HEK293 (cell line): Measurements from ENCODE around the gene ARL4A.

Source experiments
- CTCF ChIA-PET: fragments of 350-600 bp; formaldehyde crosslinking; extraction: SDS; loops from one replicate; lab custom pipeline; 2021; ENCODE audit warnings: antibody characterized with exemption; lab: Yijun Ruan, JAX
- POLR2A ChIA-PET: fragments of 300-600 bp; formaldehyde crosslinking; extraction: SDS; loops from one replicate; lab custom pipeline; 2020; ENCODE audit warnings: antibody characterized with exemption, inconsistent platforms; lab: Yijun Ruan, JAX
- H3K27ac ChIP-seq: fragments of 200-500 bp; sonication (Bioruptor generic); 2 replicates; pipeline ENCODE4 v1.5.1; 2014; ENCODE audit warnings: low read depth, low read length, control low read depth, inconsistent platforms; ENCODE audit errors: extremely low read depth
- H3K36me3 ChIP-seq, 2 experiments: fragments of 200-500 bp in 1 of 2; sonication (Bioruptor generic) in 1 of 2; 1 replicate in 1 of 2; 2 replicates in 1 of 2; pipeline ENCODE4 v1.5.1; 2014 to 2017; ENCODE audit warnings: inconsistent platforms in 2 of 2, low read length in 2 of 2; ENCODE audit not compliant: control insufficient read depth in 2 of 2, insufficient read depth in 1 of 2
- H3K4me1 ChIP-seq: fragments of 200-500 bp; sonication (Bioruptor generic); 2 replicates; pipeline ENCODE4 v1.5.1; 2014; ENCODE audit warnings: mild to moderate bottlenecking, low read length, inconsistent platforms; ENCODE audit not compliant: control insufficient read depth, insufficient read depth
- H3K4me3 ChIP-seq: 2 replicates; pipeline ENCODE4 v1.5.1; 2011; ENCODE audit warnings: low read depth, mild to moderate bottlenecking, control low read depth, low read length, moderate library complexity
- H3K9me3 ChIP-seq: fragments of 200-500 bp; sonication (Bioruptor generic); 2 replicates; pipeline ENCODE4 v1.5.1; 2014; ENCODE audit warnings: low read depth, low read length, inconsistent platforms; ENCODE audit not compliant: control insufficient read depth, insufficient read depth
- BCL11B ChIP-seq: fragments of 450-650 bp; formaldehyde crosslinking; IDR thresholded peaks from 2 replicates; pipeline ENCODE4 v1.5.1; 2016; ENCODE audit warnings: low read depth, missing biosample characterization, missing genetic modification characterization
- FEZF1 ChIP-seq: fragments of 450-650 bp; formaldehyde crosslinking; IDR thresholded peaks from 2 replicates; pipeline ENCODE4 v1.5.1; 2016; ENCODE audit warnings: missing biosample characterization, missing genetic modification characterization
- GLI2 ChIP-seq: fragments of 450-650 bp; formaldehyde crosslinking; IDR thresholded peaks from 2 replicates; pipeline ENCODE4; 2017; ENCODE audit warnings: missing biosample characterization, missing genetic modification characterization, low read depth, borderline replicate concordance
- HOXA7 ChIP-seq: sonication (generic); formaldehyde crosslinking; IDR thresholded peaks from 2 replicates; pipeline ENCODE4 v1.8.1; 2022; ENCODE audit warnings: missing genetic modification reagents, borderline replicate concordance
- KLF1 ChIP-seq: fragments of 450-650 bp; formaldehyde crosslinking; IDR thresholded peaks from 2 replicates; pipeline ENCODE4 v1.5.1; 2016; ENCODE audit warnings: missing biosample characterization, missing genetic modification characterization
- KLF16 ChIP-seq: fragments of 450-650 bp; formaldehyde crosslinking; IDR thresholded peaks from 2 replicates; pipeline ENCODE4 v1.5.1; 2017; ENCODE audit warnings: missing biosample characterization, missing genetic modification characterization
- SCRT2 ChIP-seq: fragments of 450-650 bp; formaldehyde crosslinking; IDR thresholded peaks from 2 replicates; pipeline ENCODE4 v1.5.1; 2016; ENCODE audit warnings: missing biosample characterization, missing genetic modification characterization
- ZBTB1 ChIP-seq: fragments of 450-650 bp; formaldehyde crosslinking; IDR thresholded peaks from 2 replicates; pipeline ENCODE4 v1.5.1; 2016; ENCODE audit warnings: missing biosample characterization, missing genetic modification characterization
- ZBTB7A ChIP-seq: fragments of 450-650 bp; formaldehyde crosslinking; IDR thresholded peaks from 2 replicates; pipeline ENCODE4 v1.5.1; 2016; ENCODE audit warnings: low read depth, missing biosample characterization, missing genetic modification characterization
- ZNF174 ChIP-seq: fragments of 450-650 bp; formaldehyde crosslinking; IDR thresholded peaks from 2 replicates; pipeline ENCODE4 v1.5.0; 2017; ENCODE audit warnings: missing biosample characterization, mild to moderate bottlenecking, missing genetic modification characterization
- ZNF274 ChIP-seq, 2 experiments: fragments of 200-500 bp in 1 of 2; fragments of 450-650 bp in 1 of 2; sonication (Bioruptor generic) in 1 of 2; formaldehyde crosslinking in 1 of 2; IDR thresholded peaks; 2 replicates each; pipeline versions ENCODE4 v1.5.1 to v1.6.1; 2014 to 2016; ENCODE audit warnings: borderline replicate concordance in 1 of 2, inconsistent platforms in 1 of 2, low read length in 1 of 2, missing biosample characterization in 1 of 2, missing genetic modification characterization in 1 of 2
- ZNF324 ChIP-seq: fragments of 450-650 bp; formaldehyde crosslinking; IDR thresholded peaks from 2 replicates; pipeline ENCODE4 v1.5.1; 2016; ENCODE audit warnings: missing biosample characterization, missing genetic modification characterization
- ZNF335 ChIP-seq: fragments of 450-650 bp; formaldehyde crosslinking; conservative IDR thresholded peaks from 2 replicates; pipeline ENCODE4 v1.5.1; 2016; ENCODE audit warnings: missing biosample characterization, missing genetic modification characterization
- ZNF423 ChIP-seq: fragments of 450-650 bp; formaldehyde crosslinking; IDR thresholded peaks from 2 replicates; pipeline ENCODE4 v1.5.1; 2016; ENCODE audit warnings: missing biosample characterization, missing genetic modification characterization
- ZNF48 ChIP-seq: fragments of 450-650 bp; formaldehyde crosslinking; IDR thresholded peaks from 2 replicates; pipeline ENCODE4 v1.5.1; 2016; ENCODE audit warnings: missing biosample characterization, missing genetic modification characterization
- ZNF629 ChIP-seq: fragments of 450-650 bp; formaldehyde crosslinking; IDR thresholded peaks from 2 replicates; pipeline ENCODE4 v1.5.1; 2017; ENCODE audit warnings: missing biosample characterization, missing genetic modification characterization
- ZNF791 ChIP-seq: fragments of 450-650 bp; formaldehyde crosslinking; IDR thresholded peaks from 2 replicates; pipeline ENCODE4 v1.5.1; 2016; ENCODE audit warnings: missing biosample characterization, missing genetic modification characterization
- ZSCAN23 ChIP-seq: fragments of 450-650 bp; formaldehyde crosslinking; IDR thresholded peaks from 2 replicates; pipeline ENCODE4 v1.5.1; 2016; ENCODE audit warnings: missing biosample characterization, missing genetic modification characterization
- TF ChIP-seq, protein P1 (sequence below): fragments of 450-650 bp; formaldehyde crosslinking; IDR thresholded peaks from 2 replicates; pipeline ENCODE4 v1.5.1; 2016; ENCODE audit warnings: missing biosample characterization, missing genetic modification characterization
- TF ChIP-seq, protein P2 (sequence below): fragments of 450-650 bp; formaldehyde crosslinking; IDR thresholded peaks from 2 replicates; pipeline ENCODE4 v1.5.1; 2016; ENCODE audit warnings: missing biosample characterization, missing genetic modification characterization
- TF ChIP-seq, protein P3 (sequence below): fragments of 450-650 bp; formaldehyde crosslinking; IDR thresholded peaks from 2 replicates; pipeline ENCODE4 v1.5.1; 2016; ENCODE audit warnings: missing biosample characterization, missing genetic modification characterization
- TF ChIP-seq, protein P4 (sequence below): fragments of 450-650 bp; formaldehyde crosslinking; IDR thresholded peaks from 2 replicates; pipeline ENCODE4 v1.5.1; 2017; ENCODE audit warnings: missing biosample characterization, missing genetic modification characterization

The ARL4A gene

DNA sequence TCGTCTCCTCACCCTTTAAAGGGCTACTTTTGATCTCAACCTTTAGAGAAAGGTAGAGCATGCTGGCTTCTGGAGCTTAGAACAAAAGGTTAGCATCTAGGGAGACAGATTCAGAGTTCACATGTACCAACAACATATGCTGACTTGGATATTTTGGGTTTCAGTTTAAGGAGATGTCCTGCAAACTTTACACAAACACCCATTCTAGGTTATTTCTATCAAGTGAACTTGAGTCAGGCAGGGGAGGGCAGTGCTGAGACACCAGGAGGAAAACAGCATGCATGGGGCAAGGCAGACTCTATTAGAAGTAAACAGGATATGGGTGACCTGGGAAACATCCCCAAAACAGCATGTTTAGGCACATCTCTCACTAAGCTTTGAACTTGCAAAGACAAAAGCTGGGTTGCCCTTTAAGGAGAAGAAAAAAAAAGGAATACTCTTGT lies 43.8 kb downstream of the ARL4A start:
- Histone ChIP-seq H3K36me3 (no peaks in the 10 kb centered on the region), H3K9me3 (no peaks in the 10 kb centered on the region), H3K4me1 (peaks cover 6% of the 10 kb centered on the region), H3K27ac (no peak overlapping the region), H3K4me3 (no peak overlapping the region)
- TF ChIP-seq HOXA7: no peak
- no peak for TF ChIP-seq ZNF48
- TF ChIP-seq, protein P1, sequence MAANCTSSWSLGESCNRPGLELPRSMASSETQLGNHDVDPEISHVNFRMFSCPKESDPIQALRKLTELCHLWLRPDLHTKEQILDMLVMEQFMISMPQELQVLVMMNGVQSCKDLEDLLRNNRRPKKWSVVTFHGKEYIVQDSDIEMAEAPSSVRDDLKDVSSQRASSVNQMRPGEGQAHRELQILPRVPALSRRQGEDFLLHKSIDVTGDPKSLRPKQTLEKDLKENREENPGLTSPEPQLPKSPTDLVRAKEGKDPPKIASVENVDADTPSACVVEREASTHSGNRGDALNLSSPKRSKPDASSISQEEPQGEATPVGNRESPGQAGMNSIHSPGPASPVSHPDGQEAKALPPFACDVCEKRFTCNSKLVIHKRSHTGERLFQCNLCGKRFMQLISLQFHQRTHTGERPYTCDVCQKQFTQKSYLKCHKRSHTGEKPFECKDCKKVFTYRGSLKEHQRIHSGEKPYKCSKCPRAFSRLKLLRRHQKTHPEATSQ (tag by site-specific recombination): no peak
- TF ChIP-seq ZNF791 (tag by site-specific recombination): no peak
- TF ChIP-seq, protein P2, sequence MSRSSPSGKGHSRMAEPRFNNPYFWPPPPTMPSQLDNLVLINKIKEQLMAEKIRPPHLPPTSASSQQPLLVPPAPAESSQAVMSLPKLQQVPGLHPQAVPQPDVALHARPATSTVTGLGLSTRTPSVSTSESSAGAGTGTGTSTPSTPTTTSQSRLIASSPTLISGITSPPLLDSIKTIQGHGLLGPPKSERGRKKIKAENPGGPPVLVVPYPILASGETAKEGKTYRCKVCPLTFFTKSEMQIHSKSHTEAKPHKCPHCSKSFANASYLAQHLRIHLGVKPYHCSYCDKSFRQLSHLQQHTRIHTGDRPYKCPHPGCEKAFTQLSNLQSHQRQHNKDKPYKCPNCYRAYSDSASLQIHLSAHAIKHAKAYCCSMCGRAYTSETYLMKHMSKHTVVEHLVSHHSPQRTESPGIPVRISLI (tag by site-specific recombination): no peak
- no peak for TF ChIP-seq KLF1
- ChIA-PET CTCF (interaction anchor here (0.6 kb wide), 1 partner anchor 83 kb away, joined by 5 read pairs; no protein-coding TSS in a partner anchor), POLR2A (interaction anchor here (1.1 kb wide), 1 partner anchor 44 kb away, joined by 3 read pairs; the partner anchor contains the start of gene ARL4A)

DNA sequence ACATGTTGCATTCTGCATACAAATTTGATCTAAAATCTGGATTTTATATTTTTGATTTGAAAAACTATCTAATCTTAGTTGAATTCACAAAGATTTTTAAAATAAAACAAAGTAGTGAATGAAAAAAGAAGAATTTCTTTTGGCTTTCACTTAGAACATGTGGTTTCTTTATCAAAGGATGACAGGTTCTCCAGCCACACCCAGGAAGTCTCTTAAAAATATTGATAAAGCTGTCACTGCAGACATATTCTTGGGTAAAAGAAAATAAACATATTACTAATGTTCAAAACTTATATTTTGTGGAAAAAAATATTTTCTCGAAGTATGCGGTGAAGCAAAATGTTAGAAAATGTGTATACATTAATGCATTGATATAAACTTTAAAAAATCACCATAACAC lies 44.3 kb downstream of the ARL4A start:
- Histone ChIP-seq H3K27ac (no peak overlapping the region), H3K4me1 (peaks cover 6% of the 10 kb centered on the region), H3K36me3 (no peaks in the 10 kb centered on the region), H3K9me3 (no peaks in the 10 kb centered on the region), H3K4me3 (no peak overlapping the region)
- ChIA-PET POLR2A (interaction anchor here (1.1 kb wide), 1 partner anchor 45 kb away, joined by 3 read pairs; the partner anchor contains the start of gene ARL4A), CTCF (no interaction called here)
- TF ChIP-seq BCL11B (tag by site-specific recombination) (no peak), ZNF274 (IDR thresholded peaks at IDR 0.05; ENCODE audit: low read length) (no peak), ZNF274 (tag by site-specific recombination; IDR thresholded peaks at IDR 0.05; ENCODE audit: borderline replicate concordance) (no peak), KLF16 (no peak), FEZF1 (no peak), ZBTB1 (no peak), GLI2 (tag by site-specific recombination) (no peak), ZNF324 (no peak), ZNF423 (tag by site-specific recombination) (no peak), ZSCAN23 (tag by site-specific recombination) (no peak), ZNF174 (tag by site-specific recombination) (no peak), SCRT2 (no peak), ZNF629 (tag by site-specific recombination) (no peak), ZNF335 (no peak), ZBTB7A (no peak)
- TF ChIP-seq, protein P3, sequence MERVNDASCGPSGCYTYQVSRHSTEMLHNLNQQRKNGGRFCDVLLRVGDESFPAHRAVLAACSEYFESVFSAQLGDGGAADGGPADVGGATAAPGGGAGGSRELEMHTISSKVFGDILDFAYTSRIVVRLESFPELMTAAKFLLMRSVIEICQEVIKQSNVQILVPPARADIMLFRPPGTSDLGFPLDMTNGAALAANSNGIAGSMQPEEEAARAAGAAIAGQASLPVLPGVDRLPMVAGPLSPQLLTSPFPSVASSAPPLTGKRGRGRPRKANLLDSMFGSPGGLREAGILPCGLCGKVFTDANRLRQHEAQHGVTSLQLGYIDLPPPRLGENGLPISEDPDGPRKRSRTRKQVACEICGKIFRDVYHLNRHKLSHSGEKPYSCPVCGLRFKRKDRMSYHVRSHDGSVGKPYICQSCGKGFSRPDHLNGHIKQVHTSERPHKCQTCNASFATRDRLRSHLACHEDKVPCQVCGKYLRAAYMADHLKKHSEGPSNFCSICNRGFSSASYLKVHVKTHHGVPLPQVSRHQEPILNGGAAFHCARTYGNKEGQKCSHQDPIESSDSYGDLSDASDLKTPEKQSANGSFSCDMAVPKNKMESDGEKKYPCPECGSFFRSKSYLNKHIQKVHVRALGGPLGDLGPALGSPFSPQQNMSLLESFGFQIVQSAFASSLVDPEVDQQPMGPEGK (tag by site-specific recombination): no peak
- TF ChIP-seq, protein P4, sequence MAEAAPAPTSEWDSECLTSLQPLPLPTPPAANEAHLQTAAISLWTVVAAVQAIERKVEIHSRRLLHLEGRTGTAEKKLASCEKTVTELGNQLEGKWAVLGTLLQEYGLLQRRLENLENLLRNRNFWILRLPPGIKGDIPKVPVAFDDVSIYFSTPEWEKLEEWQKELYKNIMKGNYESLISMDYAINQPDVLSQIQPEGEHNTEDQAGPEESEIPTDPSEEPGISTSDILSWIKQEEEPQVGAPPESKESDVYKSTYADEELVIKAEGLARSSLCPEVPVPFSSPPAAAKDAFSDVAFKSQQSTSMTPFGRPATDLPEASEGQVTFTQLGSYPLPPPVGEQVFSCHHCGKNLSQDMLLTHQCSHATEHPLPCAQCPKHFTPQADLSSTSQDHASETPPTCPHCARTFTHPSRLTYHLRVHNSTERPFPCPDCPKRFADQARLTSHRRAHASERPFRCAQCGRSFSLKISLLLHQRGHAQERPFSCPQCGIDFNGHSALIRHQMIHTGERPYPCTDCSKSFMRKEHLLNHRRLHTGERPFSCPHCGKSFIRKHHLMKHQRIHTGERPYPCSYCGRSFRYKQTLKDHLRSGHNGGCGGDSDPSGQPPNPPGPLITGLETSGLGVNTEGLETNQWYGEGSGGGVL (tag by site-specific recombination): no peak
